K562 (cell line): ENCODE measurements around the gene CFD. TPM values are rescaled to one million over a fixed set of nuclear protein-coding genes. Genes with fewer than 3 reads are reported as not detected.

ENCODE experiments used
- BCL6 ChIP-seq: fragments of 250-450 bp; sonication (Bioruptor Pico); IDR thresholded peaks from 2 replicates; pipeline ENCODE4 v1.4.0; 2020
- CHD2 ChIP-seq: IDR thresholded peaks from 2 replicates; pipeline ENCODE4 v1.6.1; 2011; ENCODE audit warnings: low read depth, low read length
- GATAD2B ChIP-seq: fragments of 450-650 bp; IDR thresholded peaks from 2 replicates; pipeline ENCODE4 v1.6.1; 2017; ENCODE audit warnings: mild to moderate bottlenecking, borderline replicate concordance
- MCM3 ChIP-seq: fragments of 450-650 bp; IDR thresholded peaks from 2 replicates; pipeline ENCODE4 v1.6.1; 2016
- MED1 ChIP-seq: sonication (generic); formaldehyde crosslinking; IDR thresholded peaks from 2 replicates; pipeline ENCODE4 v1.8.1; 2023; ENCODE audit warnings: missing genetic modification reagents, borderline replicate concordance
- MEIS2 ChIP-seq: fragments of 450-650 bp; IDR thresholded peaks from 2 replicates; pipeline ENCODE4 v1.6.1; 2014; ENCODE audit warnings: mild to moderate bottlenecking; ENCODE audit not compliant: partially characterized antibody
- NCOA1 ChIP-seq: fragments of 450-650 bp; IDR thresholded peaks from 2 replicates; pipeline ENCODE4 v1.6.1; 2016; ENCODE audit warnings: low read depth
- NCOR1 ChIP-seq: fragments of 450-650 bp; IDR thresholded peaks from 2 replicates; pipeline ENCODE4 v1.6.1; 2016; ENCODE audit warnings: mild to moderate bottlenecking, moderate library complexity
- PHB ChIP-seq: fragments of 250-450 bp; sonication (Bioruptor Pico); IDR thresholded peaks from 2 replicates; pipeline ENCODE4 v1.5.0; 2021
- RBBP5 ChIP-seq: fragments of 200-600 bp; sonication (generic); IDR thresholded peaks from 2 replicates; pipeline ENCODE4 v1.6.1; 2012; ENCODE audit warnings: borderline replicate concordance, mild to moderate bottlenecking, low read length, control low read depth, inconsistent platforms; ENCODE audit not compliant: insufficient read depth, poor library complexity, severe bottlenecking
- RBM25 ChIP-seq: fragments of 200-400 bp; formaldehyde crosslinking; IDR thresholded peaks from 2 replicates; pipeline ENCODE4 v1.6.1; 2018; ENCODE audit warnings: low read length, low read depth, moderate library complexity; ENCODE audit not compliant: severe bottlenecking
- SMARCA5 ChIP-seq: fragments of 450-650 bp; IDR thresholded peaks from 2 replicates; pipeline ENCODE4 v1.6.1; 2016
- SOX6 ChIP-seq: fragments of 450-650 bp; IDR thresholded peaks from 2 replicates; pipeline ENCODE4 v1.6.1; 2014; ENCODE audit warnings: mild to moderate bottlenecking
- ZBTB17 ChIP-seq: fragments of 450-650 bp; formaldehyde crosslinking; IDR thresholded peaks from 2 replicates; pipeline ENCODE4 v1.4.0; 2020; ENCODE audit warnings: mild to moderate bottlenecking
- ZNF253 ChIP-seq: fragments of 250-450 bp; sonication (Bioruptor Pico); conservative IDR thresholded peaks from 2 replicates; pipeline ENCODE4 v1.6.1; 2021; ENCODE audit warnings: mild to moderate bottlenecking
- ZNF561 ChIP-seq: fragments of 450-650 bp; formaldehyde crosslinking; conservative IDR thresholded peaks from 2 replicates; pipeline ENCODE4 v1.4.0; 2020; ENCODE audit warnings: mild to moderate bottlenecking, moderate library complexity
- ZNF766 ChIP-seq: fragments of 200-800 bp; sonication (Bioruptor generic); conservative IDR thresholded peaks from 2 replicates; pipeline ENCODE4 v1.6.1; 2016; ENCODE audit warnings: missing genetic modification characterization, missing compliant biosample characterization
- polyA plus RNA-seq, 8 experiments: library from polyadenylated mRNA; depleted of rRNA in 4 of 8; stranded (reverse) in 5 of 8; unstranded in 3 of 8; fragments of >200 nt; fragmentation: Nextera tagmentation in 2 of 8; fragmentation: Illumina TruSeq in 1 of 8; extraction: Ambion mirVana in 2 of 8; extraction: Trizol in 1 of 8; gene quantifications; 2 replicates each; pipeline versions ENCODE4 v1.2.1 to v1.2.3, GENCODE V29; 2011 to 2014; ENCODE audit warnings: inconsistent platforms in 1 of 8, missing spikeins in 1 of 8
- total RNA-seq, 7 experiments: library from RNA; depleted of rRNA in 6 of 7; stranded (reverse); fragments of >200 nt in 6 of 7; fragmentation: Illumina TruSeq in 2 of 7; extraction: Trizol in 2 of 7; gene quantifications; 2 replicates each; pipeline versions ENCODE4 v1.2.1 to v1.2.3, GENCODE V29; 2011 to 2021; ENCODE audit warnings: low replicate concordance in 1 of 7
- TF ChIP-seq, protein P1 (sequence below): fragments of 250-450 bp; sonication (Bioruptor Pico); IDR thresholded peaks from 2 replicates; pipeline ENCODE4 v1.5.1; 2021; ENCODE audit warnings: mild to moderate bottlenecking
- TF ChIP-seq, protein P2 (sequence below): fragments of 250-450 bp; sonication (Bioruptor Pico); IDR thresholded peaks from 2 replicates; pipeline ENCODE4 v1.4.0; 2020
- TF ChIP-seq, protein P3 (sequence below): sonication (generic); formaldehyde crosslinking; IDR thresholded peaks from 2 replicates; pipeline ENCODE4 v1.8.1; 2023; ENCODE audit warnings: mild to moderate bottlenecking, missing genetic modification reagents
- TF ChIP-seq, protein P4 (sequence below): fragments of 250-450 bp; sonication (Bioruptor Pico); IDR thresholded peaks from 2 replicates; pipeline ENCODE4 v1.5.0; 2020; ENCODE audit warnings: mild to moderate bottlenecking

Gene CFD
- total and polyA plus RNA-seq, 9 of the 15 experiments (the other 6 are each of a cell fraction or from before 2014, with no cell fraction given): 0.52 to 59.4 (median 7.6) TPM

DNA sequence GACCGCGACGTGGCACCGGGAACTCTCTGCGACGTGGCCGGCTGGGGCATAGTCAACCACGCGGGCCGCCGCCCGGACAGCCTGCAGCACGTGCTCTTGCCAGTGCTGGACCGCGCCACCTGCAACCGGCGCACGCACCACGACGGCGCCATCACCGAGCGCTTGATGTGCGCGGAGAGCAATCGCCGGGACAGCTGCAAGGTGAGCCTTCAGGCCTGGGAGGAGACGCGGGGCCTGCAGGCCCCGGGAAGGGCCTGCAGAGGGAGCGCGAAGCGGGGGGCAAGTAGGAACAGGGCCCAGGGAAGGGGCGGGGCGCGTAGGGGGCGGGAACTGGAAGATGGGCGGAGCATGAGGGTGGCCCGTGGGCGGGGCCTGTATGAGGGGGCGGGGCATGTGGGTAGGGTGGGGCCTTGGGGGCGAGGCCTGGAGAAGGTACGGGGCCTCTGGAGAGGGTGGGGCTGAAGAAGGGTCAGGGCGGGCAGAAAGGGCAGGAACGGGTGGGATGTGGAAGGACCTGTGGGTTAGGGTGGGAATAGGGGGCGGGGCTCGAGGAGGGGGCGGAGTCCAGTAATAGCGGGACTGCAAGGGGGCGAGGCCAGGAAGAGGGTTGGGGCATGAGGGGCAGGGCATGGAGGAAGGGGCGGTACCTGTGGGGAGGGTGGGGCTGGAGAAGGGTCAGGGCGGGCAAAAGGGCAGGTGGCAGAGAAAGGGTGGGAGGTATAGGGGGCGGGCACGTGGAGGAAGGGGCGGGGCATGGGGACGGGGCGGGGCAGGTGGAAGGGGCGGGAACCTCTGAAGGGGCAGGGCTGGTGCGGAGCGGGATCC, 2.5 kb downstream of the CFD start (continued):
- TF ChIP-seq, protein P1, sequence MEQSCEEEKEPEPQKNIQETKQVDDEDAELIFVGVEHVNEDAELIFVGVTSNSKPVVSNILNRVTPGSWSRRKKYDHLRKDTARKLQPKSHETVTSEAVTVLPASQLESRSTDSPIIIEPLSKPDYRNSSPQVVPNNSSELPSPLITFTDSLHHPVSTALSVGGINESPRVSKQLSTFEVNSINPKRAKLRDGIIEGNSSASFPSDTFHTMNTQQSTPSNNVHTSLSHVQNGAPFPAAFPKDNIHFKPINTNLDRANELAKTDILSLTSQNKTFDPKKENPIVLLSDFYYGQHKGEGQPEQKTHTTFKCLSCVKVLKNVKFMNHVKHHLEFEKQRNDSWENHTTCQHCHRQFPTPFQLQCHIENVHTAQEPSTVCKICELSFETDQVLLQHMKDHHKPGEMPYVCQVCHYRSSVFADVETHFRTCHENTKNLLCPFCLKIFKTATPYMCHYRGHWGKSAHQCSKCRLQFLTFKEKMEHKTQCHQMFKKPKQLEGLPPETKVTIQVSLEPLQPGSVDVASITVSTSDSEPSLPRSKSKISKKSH (CRISPR knock-in tag): no peak
- TF ChIP-seq, protein P2, sequence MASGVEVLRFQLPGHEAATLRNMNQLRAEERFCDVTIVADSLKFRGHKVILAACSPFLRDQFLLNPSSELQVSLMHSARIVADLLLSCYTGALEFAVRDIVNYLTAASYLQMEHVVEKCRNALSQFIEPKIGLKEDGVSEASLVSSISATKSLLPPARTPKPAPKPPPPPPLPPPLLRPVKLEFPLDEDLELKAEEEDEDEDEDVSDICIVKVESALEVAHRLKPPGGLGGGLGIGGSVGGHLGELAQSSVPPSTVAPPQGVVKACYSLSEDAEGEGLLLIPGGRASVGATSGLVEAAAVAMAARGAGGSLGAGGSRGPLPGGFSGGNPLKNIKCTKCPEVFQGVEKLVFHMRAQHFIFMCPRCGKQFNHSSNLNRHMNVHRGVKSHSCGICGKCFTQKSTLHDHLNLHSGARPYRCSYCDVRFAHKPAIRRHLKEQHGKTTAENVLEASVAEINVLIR (CRISPR knock-in tag): no peak
- TF ChIP-seq ZNF253: no peak
- TF ChIP-seq BCL6 (CRISPR knock-in tag): no peak
- TF ChIP-seq RBM25: no peak
- no peak for TF ChIP-seq PHB (CRISPR knock-in tag)
- TF ChIP-seq SMARCA5: no peak
- TF ChIP-seq ZNF561 (CRISPR knock-in tag): no peak
- TF ChIP-seq, protein P3, sequence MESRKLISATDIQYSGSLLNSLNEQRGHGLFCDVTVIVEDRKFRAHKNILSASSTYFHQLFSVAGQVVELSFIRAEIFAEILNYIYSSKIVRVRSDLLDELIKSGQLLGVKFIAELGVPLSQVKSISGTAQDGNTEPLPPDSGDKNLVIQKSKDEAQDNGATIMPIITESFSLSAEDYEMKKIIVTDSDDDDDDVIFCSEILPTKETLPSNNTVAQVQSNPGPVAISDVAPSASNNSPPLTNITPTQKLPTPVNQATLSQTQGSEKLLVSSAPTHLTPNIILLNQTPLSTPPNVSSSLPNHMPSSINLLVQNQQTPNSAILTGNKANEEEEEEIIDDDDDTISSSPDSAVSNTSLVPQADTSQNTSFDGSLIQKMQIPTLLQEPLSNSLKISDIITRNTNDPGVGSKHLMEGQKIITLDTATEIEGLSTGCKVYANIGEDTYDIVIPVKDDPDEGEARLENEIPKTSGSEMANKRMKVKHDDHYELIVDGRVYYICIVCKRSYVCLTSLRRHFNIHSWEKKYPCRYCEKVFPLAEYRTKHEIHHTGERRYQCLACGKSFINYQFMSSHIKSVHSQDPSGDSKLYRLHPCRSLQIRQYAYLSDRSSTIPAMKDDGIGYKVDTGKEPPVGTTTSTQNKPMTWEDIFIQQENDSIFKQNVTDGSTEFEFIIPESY (CRISPR knock-in tag): no peak
- no peak for TF ChIP-seq RBBP5
- no peak; the same call in 1 of the 2 replicates for TF ChIP-seq SOX6
- TF ChIP-seq MED1 (CRISPR knock-in tag): no peak
- TF ChIP-seq NCOR1: peak; percentile 19; the same call in 1 of the 2 replicates
- TF ChIP-seq ZNF766 (CRISPR knock-in tag): no peak
- TF ChIP-seq NCOA1: no peak
- TF ChIP-seq, protein P4, sequence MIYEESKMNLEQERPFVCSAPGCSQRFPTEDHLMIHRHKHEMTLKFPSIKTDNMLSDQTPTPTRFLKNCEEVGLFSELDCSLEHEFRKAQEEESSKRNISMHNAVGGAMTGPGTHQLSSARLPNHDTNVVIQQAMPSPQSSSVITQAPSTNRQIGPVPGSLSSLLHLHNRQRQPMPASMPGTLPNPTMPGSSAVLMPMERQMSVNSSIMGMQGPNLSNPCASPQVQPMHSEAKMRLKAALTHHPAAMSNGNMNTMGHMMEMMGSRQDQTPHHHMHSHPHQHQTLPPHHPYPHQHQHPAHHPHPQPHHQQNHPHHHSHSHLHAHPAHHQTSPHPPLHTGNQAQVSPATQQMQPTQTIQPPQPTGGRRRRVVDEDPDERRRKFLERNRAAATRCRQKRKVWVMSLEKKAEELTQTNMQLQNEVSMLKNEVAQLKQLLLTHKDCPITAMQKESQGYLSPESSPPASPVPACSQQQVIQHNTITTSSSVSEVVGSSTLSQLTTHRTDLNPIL: no peak
- 0 out of 2 replicates have a peak, but pooled peaks have one; percentile 19 for TF ChIP-seq ZBTB17 (CRISPR knock-in tag)
- TF ChIP-seq MEIS2: peak; percentile 13
- TF ChIP-seq CHD2: no peak
- TF ChIP-seq MCM3: no peak
- TF ChIP-seq GATAD2B: no peak
